RPMI8226 (cell line): ENCODE data around the gene CRTAP.
"Not testable (repeated sequence)": the region's sequence is repeated elsewhere in the genome, so short reads cannot be mapped to it uniquely, and the experiment has no call there.

ENCODE experiments used
- DNase-seq: peaks from one replicate; pipeline ENCODE4 v3.0.0-alpha.2; 2015

CRTAP gene

GRCh38 chr3:33181641-33182040 lies 67.8 kb downstream of the CRTAP start:
- DNase-seq: not testable (repeated sequence)

- no peak for DNase-seq
Measured at GRCh38 chr3:33184863-33185262, 71.0 kb downstream of the CRTAP start.

- no peak for DNase-seq
Measured at GRCh38 chr3:33186524-33187367, 72.9 kb downstream of the CRTAP start.

- DNase-seq: no peak
Measured at GRCh38 chr3:33187368-33187634, 73.5 kb downstream of the CRTAP start.

- no peak for DNase-seq
Measured at GRCh38 chr3:33194303-33194702, 80.5 kb downstream of the CRTAP start.

GRCh38 chr3:33196538-33196937 lies 82.7 kb downstream of the CRTAP start:
- DNase-seq: no peak
